SK-N-SH treated with all-trans-retinoic acid at 6 μM for 48 hours (cell line): ENCODE measurements around the gene NSD2.

Experiments used
- ATAC-seq: fragments of 200-7000 bp; cut with Tn5 transposase; 3 replicates; pipeline ENCODE4 v1.9.1; 2020; ENCODE audit warnings: mild to moderate bottlenecking, moderate library complexity
- ARNTL ChIP-seq: fragments of 450-650 bp; formaldehyde crosslinking; IDR thresholded peaks from 2 replicates; pipeline ENCODE4 v1.5.0; 2020; ENCODE audit warnings: low read depth, mild to moderate bottlenecking, moderate library complexity, borderline replicate concordance
- BACH2 ChIP-seq: fragments of 250-450 bp; sonication (Bioruptor Pico); IDR thresholded peaks from 2 replicates; pipeline ENCODE4 v1.9.0; 2021; ENCODE audit warnings: mild to moderate bottlenecking, borderline replicate concordance
- CREB5 ChIP-seq: fragments of 250-450 bp; sonication (Bioruptor Pico); IDR thresholded peaks from 2 replicates; pipeline ENCODE4 v1.5.1; 2020; ENCODE audit warnings: low read depth, mild to moderate bottlenecking, moderate library complexity
- CSDC2 ChIP-seq: fragments of 250-450 bp; sonication (Bioruptor Pico); IDR thresholded peaks from 2 replicates; pipeline ENCODE4 v1.5.0; 2020; ENCODE audit warnings: mild to moderate bottlenecking, moderate library complexity
- CSRNP3 ChIP-seq: fragments of 250-450 bp; sonication (Bioruptor Pico); IDR thresholded peaks from 2 replicates; pipeline ENCODE4 v1.5.1; 2021; ENCODE audit warnings: mild to moderate bottlenecking, moderate library complexity
- ESRRG ChIP-seq: fragments of 250-450 bp; sonication (Bioruptor Pico); IDR thresholded peaks from 2 replicates; pipeline ENCODE4 v1.6.1; 2021; ENCODE audit warnings: mild to moderate bottlenecking
- GLIS3 ChIP-seq: fragments of 250-450 bp; sonication (Bioruptor Pico); IDR thresholded peaks from 2 replicates; pipeline ENCODE4 v1.5.0; 2020; ENCODE audit warnings: mild to moderate bottlenecking, moderate library complexity
- ISL1 ChIP-seq: fragments of 250-450 bp; sonication (Bioruptor Pico); IDR thresholded peaks from 2 replicates; pipeline ENCODE4 v2.1.2; 2022; ENCODE audit warnings: mild to moderate bottlenecking, moderate library complexity
- OSR1 ChIP-seq: fragments of 250-450 bp; sonication (Bioruptor Pico); IDR thresholded peaks from 2 replicates; pipeline ENCODE4 v1.8.0; 2022; ENCODE audit warnings: moderate library complexity, mild to moderate bottlenecking, inconsistent platforms
- PATZ1 ChIP-seq: fragments of 250-450 bp; sonication (Bioruptor Pico); IDR thresholded peaks from 2 replicates; pipeline ENCODE4 v1.8.0; 2020; ENCODE audit warnings: mild to moderate bottlenecking, moderate library complexity, borderline replicate concordance
- POU6F1 ChIP-seq: fragments of 250-450 bp; sonication (Bioruptor Pico); IDR thresholded peaks from 2 replicates; pipeline ENCODE4 v1.8.0; 2021; ENCODE audit warnings: low read depth, mild to moderate bottlenecking, moderate library complexity, borderline replicate concordance
- PPARA ChIP-seq: fragments of 250-450 bp; sonication (Bioruptor Pico); IDR thresholded peaks from 2 replicates; pipeline ENCODE4 v1.5.0; 2020; ENCODE audit warnings: mild to moderate bottlenecking, borderline replicate concordance
- RARB ChIP-seq: fragments of 250-450 bp; sonication (Bioruptor Pico); IDR thresholded peaks from 2 replicates; pipeline ENCODE4 v1.8.0; 2021; ENCODE audit warnings: mild to moderate bottlenecking, moderate library complexity
- SNAI2 ChIP-seq: fragments of 250-450 bp; sonication (Bioruptor Pico); IDR thresholded peaks from 2 replicates; pipeline ENCODE4 v1.5.0; 2020; ENCODE audit warnings: mild to moderate bottlenecking, moderate library complexity
- TCF4 ChIP-seq: fragments of 250-450 bp; sonication (Bioruptor Pico); IDR thresholded peaks from 2 replicates; pipeline ENCODE4 v1.8.0; 2021; ENCODE audit warnings: mild to moderate bottlenecking, moderate library complexity, borderline replicate concordance
- TOX ChIP-seq: fragments of 250-450 bp; sonication (Bioruptor Pico); IDR thresholded peaks from 2 replicates; pipeline ENCODE4 v1.8.0; 2021; ENCODE audit warnings: mild to moderate bottlenecking, moderate library complexity, borderline replicate concordance
- TSHZ2 ChIP-seq: fragments of 250-450 bp; sonication (Bioruptor Pico); IDR thresholded peaks from 2 replicates; pipeline ENCODE4 v1.5.0; 2020; ENCODE audit warnings: mild to moderate bottlenecking, moderate library complexity
- ZC3H10 ChIP-seq: fragments of 250-450 bp; sonication (Bioruptor Pico); IDR thresholded peaks from 2 replicates; pipeline ENCODE4 v1.5.1; 2021; ENCODE audit warnings: mild to moderate bottlenecking, moderate library complexity
- ZFP3 ChIP-seq: fragments of 250-450 bp; sonication (Bioruptor Pico); IDR thresholded peaks from 2 replicates; pipeline ENCODE4 v1.5.0; 2020; ENCODE audit warnings: mild to moderate bottlenecking, moderate library complexity
- ZFP30 ChIP-seq: fragments of 450-650 bp; formaldehyde crosslinking; IDR thresholded peaks from 2 replicates; pipeline ENCODE4 v1.5.0; 2022; ENCODE audit warnings: mild to moderate bottlenecking, moderate library complexity
- ZNF565 ChIP-seq: fragments of 450-650 bp; formaldehyde crosslinking; conservative IDR thresholded peaks from 2 replicates; pipeline ENCODE4 v1.5.0; 2020; ENCODE audit warnings: low read depth, mild to moderate bottlenecking, moderate library complexity
- ZNF70 ChIP-seq: fragments of 450-650 bp; formaldehyde crosslinking; IDR thresholded peaks from 2 replicates; pipeline ENCODE4 v1.5.0; 2020; ENCODE audit warnings: mild to moderate bottlenecking, moderate library complexity
- ZNF8 ChIP-seq: fragments of 450-650 bp; formaldehyde crosslinking; IDR thresholded peaks from 2 replicates; pipeline ENCODE4 v1.5.0; 2020; ENCODE audit warnings: mild to moderate bottlenecking, moderate library complexity

The NSD2 gene

GRCh38 chr4:1864076-1865008 is 6.9 kb upstream of the NSD2 start:
- no peak for TF ChIP-seq ZNF70 (CRISPR knock-in tag)
- no peak for TF ChIP-seq ESRRG (CRISPR knock-in tag)
- no peak for TF ChIP-seq ZNF8 (CRISPR knock-in tag)
- no peak for TF ChIP-seq CSRNP3
- no peak for TF ChIP-seq TSHZ2
- no peak for TF ChIP-seq ISL1 (CRISPR knock-in tag)
- TF ChIP-seq ARNTL, result no peak
- TF ChIP-seq CREB5, result no peak
- no peak for TF ChIP-seq TCF4 (CRISPR knock-in tag)
- TF ChIP-seq ZFP3 (CRISPR knock-in tag), result no peak
- TF ChIP-seq, all 23 proteins: peak for 0
- ATAC-seq, result no peak

- ATAC-seq, result no peak
- TF ChIP-seq POU6F1 (CRISPR knock-in tag) (no peak), ZFP30 (CRISPR knock-in tag) (no peak), BACH2 (CRISPR knock-in tag) (no peak), ZNF8 (CRISPR knock-in tag) (no peak), ARNTL (no peak), ESRRG (CRISPR knock-in tag) (no peak), ISL1 (CRISPR knock-in tag) (no peak), RARB (CRISPR knock-in tag) (no peak), TOX (CRISPR knock-in tag) (no peak), PPARA (no peak), GLIS3 (CRISPR knock-in tag) (no peak), ZNF565 (CRISPR knock-in tag) (no peak), CREB5 (no peak), ZC3H10 (CRISPR knock-in tag) (no peak), OSR1 (CRISPR knock-in tag) (no peak), SNAI2 (CRISPR knock-in tag) (no peak), CSDC2 (no peak), TCF4 (CRISPR knock-in tag) (no peak), ZFP3 (CRISPR knock-in tag) (no peak), ZNF70 (CRISPR knock-in tag) (no peak)
Measured at GRCh38 chr4:1866189-1866661, 5.0 kb upstream of the NSD2 start.

- no peak for ATAC-seq
- TF ChIP-seq SNAI2 (CRISPR knock-in tag) (no peak), TCF4 (CRISPR knock-in tag) (no peak), CSDC2 (no peak), ZNF70 (CRISPR knock-in tag) (no peak), ZNF8 (CRISPR knock-in tag) (no peak), BACH2 (CRISPR knock-in tag) (no peak), RARB (CRISPR knock-in tag) (no peak), CSRNP3 (no peak), POU6F1 (CRISPR knock-in tag) (no peak), PATZ1 (CRISPR knock-in tag) (no peak)
Measured at GRCh38 chr4:1868293-1868692, 2.9 kb upstream of the NSD2 start.
